Measurements from ENCODE around the gene MICAL2. TPM values are rescaled to one million over a fixed set of nuclear protein-coding genes. Genes with fewer than 3 reads are reported as not detected.

Gene MICAL2
- total and polyA plus RNA-seq, 2 of the 8 experiments (the other 6 are each of a cell fraction or from before 2014, with no cell fraction given), result 1.3 to 4.1 TPM

GRCh38 chr11:12287374-12288211 lies 177.2 kb downstream of the MICAL2 start (continued):
- 0 out of 2 replicates have a peak, but pooled peaks have one; percentile 23 for TF ChIP-seq USF2 (IDR thresholded peaks at IDR 0.05; ENCODE audit: low read length)
- TF ChIP-seq CHD2 (IDR thresholded peaks at IDR 0.05; ENCODE audit: low read length), result peak; percentile 17; the same call in 1 of the 2 replicates

Data from H1 (cell line).